Measurements from ENCODE around the gene S100B. TPM values are rescaled to one million over a fixed set of nuclear protein-coding genes. Genes with fewer than 3 reads are reported as not detected.

S100B gene
- total and polyA plus RNA-seq, 4 donors = 0.79 to 1.4 (median 1.1) TPM

DNA sequence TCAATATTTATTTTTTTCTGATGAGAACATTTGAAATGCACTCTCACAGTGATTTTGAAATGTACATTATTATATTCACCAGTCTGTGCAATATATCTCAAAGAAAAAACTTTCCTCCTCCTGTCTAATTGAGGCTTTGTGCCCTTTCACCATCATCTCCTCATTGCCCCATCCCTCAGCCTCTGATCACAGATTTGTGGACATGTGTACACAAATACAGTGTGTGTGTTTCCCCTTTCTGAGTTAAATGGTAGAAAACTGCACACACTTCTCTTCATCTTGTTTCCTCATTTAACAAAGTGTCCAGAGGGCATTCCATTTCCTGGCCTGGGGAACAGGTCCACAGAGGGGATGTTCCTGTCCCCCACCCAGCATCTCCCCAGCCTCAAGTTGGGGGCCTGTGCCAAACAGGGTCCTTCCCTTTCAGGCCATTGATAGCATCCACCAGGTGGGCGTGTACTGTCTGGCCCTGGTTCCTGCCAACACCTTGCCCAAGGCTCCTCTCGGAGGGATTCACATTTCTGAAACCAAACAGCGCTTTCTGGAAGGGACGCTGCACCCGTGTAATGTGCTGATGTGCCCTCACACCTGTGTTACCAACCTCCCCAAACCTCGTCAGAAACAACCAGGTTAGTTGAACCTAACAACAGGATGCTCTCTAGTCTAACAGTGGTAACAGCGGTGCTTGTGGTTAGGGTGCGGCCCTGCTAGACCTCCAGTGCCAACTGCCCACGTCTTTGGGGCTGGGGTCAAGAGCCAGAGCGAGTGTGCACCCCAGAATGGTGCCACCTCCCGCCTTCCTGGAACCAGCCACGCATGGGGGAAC lies 54.6 kb downstream of the S100B start:
- Histone ChIP-seq H3K4me1 (ENCODE audit: control insufficient read depth in 4 of 4, insufficient read depth in 4 of 4, low read length in 3 of 4) (no peaks in the 10 kb centered on the region), H3K9ac (ENCODE audit: low read depth in 1 of 2, low read length in 2 of 2) (no peak overlapping the region), H3K4me3 (ENCODE audit: low read depth in 1 of 3, low read length in 3 of 3) (no peak overlapping the region), H3K9me3 (ENCODE audit: control insufficient read depth in 4 of 4, low read length in 3 of 4) (no peaks in the 10 kb centered on the region), H3K27me3 (ENCODE audit: control insufficient read depth in 4 of 4, insufficient read depth in 4 of 4, low read length in 3 of 4) (no peaks in the 10 kb centered on the region), H3K36me3 (ENCODE audit: control insufficient read depth in 4 of 4, insufficient read depth in 3 of 4, low read depth in 1 of 4, low read length in 3 of 4) (peaks cover 4 to 67% (median 16%) of the 10 kb centered on the region in 4 donors), H3K27ac (ENCODE audit: low read depth in 1 of 2, low read length in 2 of 2) (no peak overlapping the region)
- whole genome bisulfite sequencing = 87% methylated on average over 12 of the region's 12 CpGs
- no peak for TF ChIP-seq TAF1 (conservative IDR thresholded peaks at IDR 0.05)
- TF ChIP-seq HNF4A (conservative IDR thresholded peaks at IDR 0.05) = no peak
- TF ChIP-seq, protein P1, sequence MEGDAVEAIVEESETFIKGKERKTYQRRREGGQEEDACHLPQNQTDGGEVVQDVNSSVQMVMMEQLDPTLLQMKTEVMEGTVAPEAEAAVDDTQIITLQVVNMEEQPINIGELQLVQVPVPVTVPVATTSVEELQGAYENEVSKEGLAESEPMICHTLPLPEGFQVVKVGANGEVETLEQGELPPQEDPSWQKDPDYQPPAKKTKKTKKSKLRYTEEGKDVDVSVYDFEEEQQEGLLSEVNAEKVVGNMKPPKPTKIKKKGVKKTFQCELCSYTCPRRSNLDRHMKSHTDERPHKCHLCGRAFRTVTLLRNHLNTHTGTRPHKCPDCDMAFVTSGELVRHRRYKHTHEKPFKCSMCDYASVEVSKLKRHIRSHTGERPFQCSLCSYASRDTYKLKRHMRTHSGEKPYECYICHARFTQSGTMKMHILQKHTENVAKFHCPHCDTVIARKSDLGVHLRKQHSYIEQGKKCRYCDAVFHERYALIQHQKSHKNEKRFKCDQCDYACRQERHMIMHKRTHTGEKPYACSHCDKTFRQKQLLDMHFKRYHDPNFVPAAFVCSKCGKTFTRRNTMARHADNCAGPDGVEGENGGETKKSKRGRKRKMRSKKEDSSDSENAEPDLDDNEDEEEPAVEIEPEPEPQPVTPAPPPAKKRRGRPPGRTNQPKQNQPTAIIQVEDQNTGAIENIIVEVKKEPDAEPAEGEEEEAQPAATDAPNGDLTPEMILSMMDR (IDR thresholded peaks at IDR 0.05; ENCODE audit: low read depth, low read length, missing input control) = no peak
- TF ChIP-seq NR2F2 (IDR thresholded peaks at IDR 0.05) = no peak
- no peak for DNase-seq (ENCODE audit: low spot score)

DNA sequence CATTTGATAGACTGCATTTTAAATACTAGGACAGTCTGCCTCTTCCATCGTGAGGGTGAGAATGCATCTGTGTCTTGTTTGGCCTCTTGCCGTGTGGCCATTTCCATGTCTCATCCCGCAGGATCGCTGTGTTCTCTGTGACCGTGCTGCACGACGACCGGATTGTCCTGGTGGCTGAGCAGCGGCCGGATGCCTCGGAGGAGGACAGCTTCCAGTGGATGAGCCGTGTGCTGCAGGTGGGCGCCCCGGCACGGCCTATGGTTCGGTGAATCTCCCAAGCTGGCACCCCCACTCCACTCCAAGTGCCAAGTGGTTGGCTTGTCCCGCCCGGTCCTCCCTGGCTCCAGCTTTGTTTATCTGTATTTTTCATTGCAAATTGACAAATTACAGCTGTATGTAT lies 55.2 kb downstream of the S100B start:
- TF ChIP-seq HNF4G (IDR thresholded peaks at IDR 0.05) (no peak), HNF4A (conservative IDR thresholded peaks at IDR 0.05) (no peak), ATF3 (IDR thresholded peaks at IDR 0.05) (no peak), SP1 (IDR thresholded peaks at IDR 0.05) (no peak), RXRA (IDR thresholded peaks at IDR 0.05) (no peak), FOXA1 (IDR thresholded peaks at IDR 0.05) (no peak), REST (IDR thresholded peaks at IDR 0.05) (no peak), RAD21 (IDR thresholded peaks at IDR 0.05) (no peak), MAX (IDR thresholded peaks at IDR 0.05) (no peak), GABPA (IDR thresholded peaks at IDR 0.05 in 1 of 2, conservative IDR thresholded peaks at IDR 0.05 in 1 of 2) (no peak), EGR1 (IDR thresholded peaks at IDR 0.05; ENCODE audit: low read depth in 2 of 2) (no peak), FOXA2 (IDR thresholded peaks at IDR 0.05) (no peak), JUND (IDR thresholded peaks at IDR 0.05) (no peak), YY1 (IDR thresholded peaks at IDR 0.05) (no peak)
- TF ChIP-seq, protein P1 (IDR thresholded peaks at IDR 0.05; ENCODE audit: low read depth, low read length, missing input control) = no peak
- Histone ChIP-seq H3K9me3 (ENCODE audit: control insufficient read depth in 4 of 4, low read length in 3 of 4) (no peaks in the 10 kb centered on the region), H3K4me3 (ENCODE audit: low read depth in 1 of 3, low read length in 3 of 3) (no peak overlapping the region), H3K27ac (ENCODE audit: low read depth in 1 of 2, low read length in 2 of 2) (no peak overlapping the region), H3K36me3 (ENCODE audit: control insufficient read depth in 4 of 4, insufficient read depth in 3 of 4, low read depth in 1 of 4, low read length in 3 of 4) (peaks cover 7 to 65% (median 17%) of the 10 kb centered on the region in 4 donors), H3K27me3 (ENCODE audit: control insufficient read depth in 4 of 4, insufficient read depth in 4 of 4, low read length in 3 of 4) (no peaks in the 10 kb centered on the region), H3K9ac (ENCODE audit: low read depth in 1 of 2, low read length in 2 of 2) (no peak overlapping the region), H3K4me1 (ENCODE audit: control insufficient read depth in 4 of 4, insufficient read depth in 4 of 4, low read length in 3 of 4) (no peaks in the 10 kb centered on the region)
- no peak for DNase-seq (ENCODE audit: low spot score)
- WGBS = 98% methylated on average over 18 of the region's 18 CpGs
